SK-N-SH (cell line): ENCODE data around the gene GIPC2. TPM values are rescaled to one million over a fixed set of nuclear protein-coding genes. Genes with fewer than 3 reads are reported as not detected.

ENCODE experiments used
- CTCF ChIA-PET: fragments of 300-600, 350-600 bp; formaldehyde crosslinking; extraction: SDS; loops from one replicate; lab custom pipeline; 2021; lab: Yijun Ruan, JAX
- POLR2A ChIA-PET: fragments of 350-600 bp; sonication (Branson Sonifier 250); formaldehyde crosslinking; extraction: SDS; loops from one replicate; lab custom pipeline; 2020; ENCODE audit warnings: antibody characterized with exemption, inconsistent platforms; lab: Yijun Ruan, JAX
- DNase-seq: peaks from one replicate; pipeline ENCODE4 v3.0.0; 2012
- H2AFZ ChIP-seq: fragments of 200-600 bp; sonication (generic); 2 replicates; pipeline ENCODE4 v1.8.1; 2016; ENCODE audit warnings: antibody characterized with exemption, mild to moderate bottlenecking, low read depth
- H3F3A ChIP-seq: fragments of 200-600 bp; sonication (generic); replicated peaks from 2 replicates; pipeline ENCODE3; 2016; ENCODE audit warnings: antibody characterized with exemption, mild to moderate bottlenecking; ENCODE audit not compliant: insufficient read depth
- H3K27ac ChIP-seq, 2 experiments: fragments of 200-500 bp in 1 of 2; fragments of 200-600 bp in 1 of 2; sonication (Bioruptor generic) in 1 of 2; sonication (generic), shearing (Covaris generic) in 1 of 2; 2 replicates each; pipeline versions ENCODE4 v1.5.1 to v1.6.1; 2014 to 2016; ENCODE audit warnings: low read depth in 2 of 2, inconsistent platforms in 1 of 2, low read length in 1 of 2, mild to moderate bottlenecking in 1 of 2, mixed read lengths in 1 of 2
- H3K27me3 ChIP-seq: fragments of 200-600 bp; sonication (generic), shearing (Covaris generic); 2 replicates; pipeline ENCODE4 v1.6.1; 2016; ENCODE audit warnings: mixed run types; ENCODE audit not compliant: insufficient read depth
- H3K36me3 ChIP-seq, 2 experiments: fragments of 200-500 bp in 1 of 2; fragments of 200-600 bp in 1 of 2; sonication (Bioruptor generic) in 1 of 2; sonication (generic) in 1 of 2; replicated peaks in 1 of 2; 2 replicates each; pipeline versions ENCODE3 to v1.5.1; 2014 to 2016; ENCODE audit warnings: low read length in 1 of 2, mild to moderate bottlenecking in 1 of 2; ENCODE audit not compliant: insufficient read depth in 2 of 2, control insufficient read depth in 1 of 2
- H3K4me1 ChIP-seq, 2 experiments: fragments of 200-500 bp in 1 of 2; fragments of 200-600 bp in 1 of 2; sonication (Bioruptor generic) in 1 of 2; sonication (generic), shearing (Covaris generic) in 1 of 2; 2 replicates each; pipeline versions ENCODE4 v1.5.1 to v1.6.1; 2014 to 2016; ENCODE audit warnings: low read depth in 1 of 2, low read length in 1 of 2, mixed run types in 1 of 2; ENCODE audit not compliant: insufficient read depth in 2 of 2, control insufficient read depth in 1 of 2
- H3K4me2 ChIP-seq: fragments of 200-600 bp; sonication (generic), shearing (Covaris generic); 2 replicates; pipeline ENCODE4 v1.6.1; 2017; ENCODE audit warnings: mixed run types
- H3K4me3 ChIP-seq, 2 experiments: fragments of 200-500 bp in 1 of 2; fragments of 200-600 bp in 1 of 2; sonication (Bioruptor generic) in 1 of 2; sonication (generic), shearing (Covaris generic) in 1 of 2; 2 replicates each; pipeline versions ENCODE4 v1.5.1 to v1.8.1; 2014 to 2016; ENCODE audit warnings: low read depth in 2 of 2, inconsistent platforms in 1 of 2, low read length in 1 of 2, mild to moderate bottlenecking in 1 of 2, mixed read lengths in 1 of 2, moderate library complexity in 1 of 2
- H3K79me2 ChIP-seq: fragments of 200-600 bp; sonication (generic); 2 replicates; pipeline ENCODE4 v1.8.1; 2017; ENCODE audit warnings: mild to moderate bottlenecking; ENCODE audit not compliant: insufficient read depth
- H3K9ac ChIP-seq: fragments of 200-600 bp; sonication (generic); 2 replicates; pipeline ENCODE4 v1.6.1; 2017; ENCODE audit warnings: mixed run types
- H3K9me2 ChIP-seq: fragments of 200-600 bp; sonication (generic); 2 replicates; pipeline ENCODE4 v1.6.1; 2017; ENCODE audit warnings: mixed run types
- H3K9me3 ChIP-seq: fragments of 200-600 bp; sonication (generic); 2 replicates; pipeline ENCODE4 v1.6.1; 2017; ENCODE audit warnings: mixed run types, mild to moderate bottlenecking, moderate library complexity
- H4K20me1 ChIP-seq: fragments of 200-600 bp; sonication (generic); 2 replicates; pipeline ENCODE4 v1.6.1; 2017; ENCODE audit warnings: mild to moderate bottlenecking, mixed run types; ENCODE audit not compliant: insufficient read depth
- CHD2 ChIP-seq: fragments of 150-350 bp; IDR thresholded peaks from 2 replicates; pipeline ENCODE4 v1.6.1; 2018; ENCODE audit warnings: low read length; ENCODE audit not compliant: partially characterized antibody
- CTCF ChIP-seq: fragments of 200-600 bp; sonication (generic); IDR thresholded peaks from 2 replicates; pipeline ENCODE4 v1.6.1; 2017; ENCODE audit warnings: antibody characterized with exemption, mild to moderate bottlenecking, moderate library complexity
- ELF1 ChIP-seq: IDR thresholded peaks from 2 replicates; pipeline ENCODE4 v1.4.0; 2012
- EP300 ChIP-seq, 2 experiments: IDR thresholded peaks; 2 replicates each; pipeline versions ENCODE4 v1.4.0 to v1.6.1; 2012; ENCODE audit warnings: borderline replicate concordance in 1 of 2, low read depth in 1 of 2, low read length in 1 of 2
- EZH2phosphoT487 ChIP-seq: fragments of 200-600 bp; sonication (generic); IDR thresholded peaks from 2 replicates; pipeline ENCODE4 v1.6.1; 2017; ENCODE audit warnings: low read depth, mixed run types, mild to moderate bottlenecking, antibody characterized with exemption, moderate library complexity, borderline replicate concordance
- FOSL2 ChIP-seq: IDR thresholded peaks from 2 replicates; pipeline ENCODE4 v1.4.0; 2012; ENCODE audit warnings: low read depth, mild to moderate bottlenecking, moderate library complexity, borderline replicate concordance
- FOXJ3 ChIP-seq: sonication (generic); formaldehyde crosslinking; IDR thresholded peaks from 2 replicates; pipeline ENCODE4 v1.5.1; 2020; ENCODE audit warnings: mild to moderate bottlenecking, missing genetic modification reagents
- GABPA ChIP-seq: IDR thresholded peaks from 2 replicates; pipeline ENCODE4 v1.4.0; 2012; ENCODE audit warnings: low read depth, mild to moderate bottlenecking
- GATA2 ChIP-seq: sonication (generic); formaldehyde crosslinking; IDR thresholded peaks from 2 replicates; pipeline ENCODE4 v1.5.0; 2020; ENCODE audit warnings: mild to moderate bottlenecking, missing genetic modification reagents
- JUND ChIP-seq: IDR thresholded peaks from 2 replicates; pipeline ENCODE4 v1.4.0; 2012
- MAX ChIP-seq: IDR thresholded peaks from 2 replicates; pipeline ENCODE4 v1.4.0; 2012; ENCODE audit warnings: low read depth
- MEF2A ChIP-seq: IDR thresholded peaks from 2 replicates; pipeline ENCODE4 v1.4.0; 2012; ENCODE audit warnings: low read depth, borderline replicate concordance
- NRF1 ChIP-seq: IDR thresholded peaks from 2 replicates; pipeline ENCODE4 v1.6.1; 2012; ENCODE audit warnings: low read depth, mild to moderate bottlenecking, low read length
- POLR2AphosphoS5 ChIP-seq: IDR thresholded peaks from 2 replicates; pipeline ENCODE4 v1.6.1; 2012; ENCODE audit warnings: low read depth, low read length
- RAD21 ChIP-seq: IDR thresholded peaks from 2 replicates; pipeline ENCODE4 v1.6.1; 2012; ENCODE audit warnings: mild to moderate bottlenecking, low read length
- RCOR1 ChIP-seq: fragments of 150-350 bp; IDR thresholded peaks from 2 replicates; pipeline ENCODE4 v1.6.1; 2017; ENCODE audit warnings: antibody characterized with exemption, low read length
- RFX5 ChIP-seq: IDR thresholded peaks from 2 replicates; pipeline ENCODE4 v1.6.1; 2012; ENCODE audit warnings: mild to moderate bottlenecking, improper control_type of control experiment, low read length
- RXRA ChIP-seq: IDR thresholded peaks from 2 replicates; pipeline ENCODE4 v1.4.0; 2012; ENCODE audit warnings: low read depth, mild to moderate bottlenecking, borderline replicate concordance
- SMC3 ChIP-seq: IDR thresholded peaks from 2 replicates; pipeline ENCODE4 v1.6.1; 2012; ENCODE audit warnings: low read depth, low read length, improper control_type of control experiment
- TEAD4 ChIP-seq: IDR thresholded peaks from 2 replicates; pipeline ENCODE4 v1.4.0; 2012; ENCODE audit warnings: mild to moderate bottlenecking, borderline replicate concordance; ENCODE audit not compliant: insufficient read depth
- USF1 ChIP-seq: IDR thresholded peaks from 2 replicates; pipeline ENCODE4 v1.4.0; 2012; ENCODE audit warnings: low read depth, borderline replicate concordance
- YY1 ChIP-seq: IDR thresholded peaks from 2 replicates; pipeline ENCODE4 v1.4.0; 2012; ENCODE audit warnings: low read depth, mild to moderate bottlenecking
- ZBTB33 ChIP-seq: IDR thresholded peaks from 2 replicates; pipeline ENCODE4 v1.4.0; 2012; ENCODE audit warnings: low read depth, borderline replicate concordance
- WGBS: methylation state at CpG from one replicate; pipeline ENCODE4 v1.1.6; 2017; ENCODE audit warnings: low lambda C conversion rate; 5-methylcytosine and 5-hydroxymethylcytosine counted together
- polyA plus RNA-seq, 3 experiments: library from polyadenylated mRNA; depleted of rRNA; stranded (reverse); fragments of >200 nt; gene quantifications; 2 replicates each; pipeline ENCODE4 v1.2.3, GENCODE V29; 2012
- TF ChIP-seq, protein P1 (sequence below): IDR thresholded peaks from 2 replicates; pipeline ENCODE4 v1.6.1; 2012; ENCODE audit warnings: mild to moderate bottlenecking, low read depth, low read length, moderate library complexity
- TF ChIP-seq, protein P2 (sequence below): fragments of 150-350 bp; IDR thresholded peaks from 2 replicates; pipeline ENCODE4 v1.6.1; 2017; ENCODE audit warnings: antibody characterized with exemption, low read length, low read depth, borderline replicate concordance

The GIPC2 gene
- polyA plus RNA-seq, 1 of the 3 experiments (the other 2 are of a cell fraction), result 0.02 TPM

DNA sequence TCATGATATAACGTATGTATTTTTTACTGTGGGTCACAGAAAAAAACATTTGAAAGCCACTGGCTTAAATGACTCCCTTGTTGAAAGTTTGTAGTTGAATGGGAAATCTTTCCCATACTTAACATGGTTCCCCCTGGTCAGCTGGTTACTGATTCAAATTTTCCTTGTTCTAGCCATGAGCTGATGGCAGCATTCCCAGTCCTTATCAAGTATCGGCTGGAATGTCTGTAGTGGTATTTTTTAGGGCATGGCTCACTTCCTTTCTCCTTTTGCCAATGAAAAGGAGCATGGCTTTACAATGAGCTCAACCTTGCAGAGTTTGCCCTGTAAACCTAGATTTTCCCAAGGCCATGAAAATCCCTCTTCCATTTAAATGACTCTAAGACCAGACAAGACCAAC, 55.7 kb downstream of the GIPC2 start:
- H3K79me2 ChIP-seq, result no peaks in the 10 kb centered on the region
- no peaks in the 10 kb centered on the region for H3K9me3 ChIP-seq
- H3K36me3 ChIP-seq, result no peaks in the 10 kb centered on the region
- POLR2A ChIA-PET, result no interaction called here
- whole genome bisulfite sequencing, result 18% methylated on average over 2 of the region's 2 CpGs
- peaks cover 33% of the 10 kb centered on the region for H3F3A ChIP-seq
- H3K27ac ChIP-seq, result peak overlapping the region; percentile 71 to 97; a peak in 3 of 4 replicates
- H3K4me3 ChIP-seq, result no peak overlapping the region
- H4K20me1 ChIP-seq, result no peaks in the 10 kb centered on the region
- H3K9ac ChIP-seq, result peak overlapping the region; percentile 68; the same call in 1 of the 2 replicates
- no peaks in the 10 kb centered on the region for H3K9me2 ChIP-seq
- DNase-seq, result no peak
- no peaks in the 10 kb centered on the region for H3K27me3 ChIP-seq
- peak overlapping the region; percentile 22; the same call in 1 of the 2 replicates for H2AFZ ChIP-seq
- H3K4me1 ChIP-seq, result peaks cover 0 to 22% of the 10 kb centered on the region in 2 experiments; a peak in 1 of 4 replicates
- H3K4me2 ChIP-seq, result peak overlapping the region; percentile 46; the same call in 1 of the 2 replicates
- CTCF ChIA-PET, result interaction anchor here (0.7 to 2.8 kb wide), 3 partner anchors 13 kb away, joined by 5 to 12 read pairs (median 8); no protein-coding TSS in a partner anchor
- no peak for TF ChIP-seq GABPA
- no peak for TF ChIP-seq GATA2 (CRISPR knock-in tag)
- TF ChIP-seq FOXJ3 (CRISPR knock-in tag), result no peak
- TF ChIP-seq, protein P1, sequence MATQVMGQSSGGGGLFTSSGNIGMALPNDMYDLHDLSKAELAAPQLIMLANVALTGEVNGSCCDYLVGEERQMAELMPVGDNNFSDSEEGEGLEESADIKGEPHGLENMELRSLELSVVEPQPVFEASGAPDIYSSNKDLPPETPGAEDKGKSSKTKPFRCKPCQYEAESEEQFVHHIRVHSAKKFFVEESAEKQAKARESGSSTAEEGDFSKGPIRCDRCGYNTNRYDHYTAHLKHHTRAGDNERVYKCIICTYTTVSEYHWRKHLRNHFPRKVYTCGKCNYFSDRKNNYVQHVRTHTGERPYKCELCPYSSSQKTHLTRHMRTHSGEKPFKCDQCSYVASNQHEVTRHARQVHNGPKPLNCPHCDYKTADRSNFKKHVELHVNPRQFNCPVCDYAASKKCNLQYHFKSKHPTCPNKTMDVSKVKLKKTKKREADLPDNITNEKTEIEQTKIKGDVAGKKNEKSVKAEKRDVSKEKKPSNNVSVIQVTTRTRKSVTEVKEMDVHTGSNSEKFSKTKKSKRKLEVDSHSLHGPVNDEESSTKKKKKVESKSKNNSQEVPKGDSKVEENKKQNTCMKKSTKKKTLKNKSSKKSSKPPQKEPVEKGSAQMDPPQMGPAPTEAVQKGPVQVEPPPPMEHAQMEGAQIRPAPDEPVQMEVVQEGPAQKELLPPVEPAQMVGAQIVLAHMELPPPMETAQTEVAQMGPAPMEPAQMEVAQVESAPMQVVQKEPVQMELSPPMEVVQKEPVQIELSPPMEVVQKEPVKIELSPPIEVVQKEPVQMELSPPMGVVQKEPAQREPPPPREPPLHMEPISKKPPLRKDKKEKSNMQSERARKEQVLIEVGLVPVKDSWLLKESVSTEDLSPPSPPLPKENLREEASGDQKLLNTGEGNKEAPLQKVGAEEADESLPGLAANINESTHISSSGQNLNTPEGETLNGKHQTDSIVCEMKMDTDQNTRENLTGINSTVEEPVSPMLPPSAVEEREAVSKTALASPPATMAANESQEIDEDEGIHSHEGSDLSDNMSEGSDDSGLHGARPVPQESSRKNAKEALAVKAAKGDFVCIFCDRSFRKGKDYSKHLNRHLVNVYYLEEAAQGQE, result peak; percentile 62; the same call in 1 of the 2 replicates
- peak; percentile 50; the same call in 1 of the 2 replicates for TF ChIP-seq RXRA
- TF ChIP-seq ZBTB33, result peak; percentile 68; the same call in 1 of the 2 replicates
- TF ChIP-seq YY1, result peak; percentile 78; the same call in 1 of the 2 replicates
- TF ChIP-seq RFX5, result no peak
- TF ChIP-seq FOSL2, result peak; percentile 84
- TF ChIP-seq RAD21, result no peak
- no peak for TF ChIP-seq EZH2phosphoT487
- no peak for TF ChIP-seq CTCF
- peak; percentile 62 for TF ChIP-seq MAX
- TF ChIP-seq USF1, result peak; percentile 62; the same call in 1 of the 2 replicates
- peak in 1 of 2 experiments; percentile 92; a peak in 2 of 4 replicates for TF ChIP-seq EP300 (IDR thresholded peaks at IDR 0.05; ENCODE audit: borderline replicate concordance in 1 of 2, low read depth in 1 of 2, low read length in 1 of 2)
- peak; percentile 93 for TF ChIP-seq TEAD4
- no peak for TF ChIP-seq CHD2
- TF ChIP-seq RCOR1, result no peak
- peak; percentile 71; the same call in 1 of the 2 replicates for TF ChIP-seq MEF2A
- TF ChIP-seq SMC3, result peak; percentile 6; the same call in 1 of the 2 replicates
- peak; percentile 67 for TF ChIP-seq POLR2AphosphoS5
- peak; percentile 38; the same call in 1 of the 2 replicates for TF ChIP-seq ELF1
- peak; percentile 90 for TF ChIP-seq JUND
- TF ChIP-seq, protein P2, sequence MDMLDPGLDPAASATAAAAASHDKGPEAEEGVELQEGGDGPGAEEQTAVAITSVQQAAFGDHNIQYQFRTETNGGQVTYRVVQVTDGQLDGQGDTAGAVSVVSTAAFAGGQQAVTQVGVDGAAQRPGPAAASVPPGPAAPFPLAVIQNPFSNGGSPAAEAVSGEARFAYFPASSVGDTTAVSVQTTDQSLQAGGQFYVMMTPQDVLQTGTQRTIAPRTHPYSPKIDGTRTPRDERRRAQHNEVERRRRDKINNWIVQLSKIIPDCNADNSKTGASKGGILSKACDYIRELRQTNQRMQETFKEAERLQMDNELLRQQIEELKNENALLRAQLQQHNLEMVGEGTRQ, result no peak
- no peak for TF ChIP-seq NRF1
